GM18907 (cell line): ENCODE measurements around the gene PRDM2.

ENCODE experiments used
- ATAC-seq: cut with Tn5 transposase; IDR thresholded peaks from one replicate; pipeline ENCODE4 v1.9.1; 2021; ENCODE audit warnings: mild to moderate bottlenecking, moderate library complexity; ENCODE audit not compliant: unreplicated experiment

The PRDM2 gene

GRCh38 chr1:13760921-13761320, 60.9 kb downstream of the PRDM2 start:
- no peak for ATAC-seq

GRCh38 chr1:13761883-13762282, 61.9 kb downstream of the PRDM2 start:
- no peak for ATAC-seq

- no peak for ATAC-seq
Measured at GRCh38 chr1:13762642-13763041, 62.7 kb downstream of the PRDM2 start.

- ATAC-seq: no peak
Measured at GRCh38 chr1:13763222-13763621, 63.2 kb downstream of the PRDM2 start.

GRCh38 chr1:13763991-13764390, 64.0 kb downstream of the PRDM2 start:
- ATAC-seq: no peak

GRCh38 chr1:13764588-13765332, 64.8 kb downstream of the PRDM2 start:
- no peak for ATAC-seq

- no peak for ATAC-seq
Measured at GRCh38 chr1:13766592-13767564, 66.9 kb downstream of the PRDM2 start.

GRCh38 chr1:13769212-13769611, 69.2 kb downstream of the PRDM2 start:
- no peak for ATAC-seq

- no peak for ATAC-seq
Measured at GRCh38 chr1:13769830-13770229, 69.8 kb downstream of the PRDM2 start.

- ATAC-seq: no peak
Measured at GRCh38 chr1:13770743-13771142, 70.8 kb downstream of the PRDM2 start.

GRCh38 chr1:13771745-13772144, 71.8 kb downstream of the PRDM2 start:
- ATAC-seq: no peak

- no peak for ATAC-seq
Measured at GRCh38 chr1:13772271-13772670, 72.3 kb downstream of the PRDM2 start.

- ATAC-seq: no peak
Measured at GRCh38 chr1:13774121-13774520, 74.1 kb downstream of the PRDM2 start.

GRCh38 chr1:13775459-13775858, 75.5 kb downstream of the PRDM2 start:
- no peak for ATAC-seq

GRCh38 chr1:13775916-13776315, 75.9 kb downstream of the PRDM2 start:
- ATAC-seq: no peak

GRCh38 chr1:13778431-13778830, 78.4 kb downstream of the PRDM2 start:
- ATAC-seq: no peak

- ATAC-seq: no peak
Measured at GRCh38 chr1:13779930-13780329, 79.9 kb downstream of the PRDM2 start.

GRCh38 chr1:13780780-13781179, 80.8 kb downstream of the PRDM2 start:
- ATAC-seq: no peak

- ATAC-seq: no peak
Measured at GRCh38 chr1:13781228-13781627, 81.2 kb downstream of the PRDM2 start.

- no peak for ATAC-seq
Measured at GRCh38 chr1:13781907-13782633, 82.1 kb downstream of the PRDM2 start.

- ATAC-seq: no peak
Measured at GRCh38 chr1:13782634-13783360, 82.8 kb downstream of the PRDM2 start.
